ENCODE measurements around the gene BABAM2.

DNA sequence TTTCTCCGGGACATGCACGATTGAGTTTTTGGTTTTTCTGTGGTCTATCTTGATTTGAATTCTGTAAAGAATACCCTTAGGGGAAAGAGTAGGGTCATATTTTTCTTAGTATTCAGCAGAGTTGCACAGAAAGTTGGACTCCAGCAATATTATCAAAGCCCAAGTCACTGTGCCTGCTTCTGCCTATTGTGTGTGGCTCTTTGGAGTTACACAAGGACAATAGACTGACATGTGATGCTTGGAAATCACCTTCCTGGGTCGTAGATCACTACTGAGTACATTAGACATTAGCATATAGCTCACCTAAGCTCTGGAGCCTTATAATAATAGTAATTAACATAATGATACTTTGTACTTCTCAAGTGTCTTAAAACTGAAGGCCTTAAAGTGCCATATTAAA lies 263.3 kb downstream of the BABAM2 start:
- TF ChIP-seq MAFK (IDR thresholded peaks at IDR 0.05; ENCODE audit: low read depth, low read length) (no peak), POLR2A (IDR thresholded peaks at IDR 0.05; ENCODE audit: low read depth, low read length) (no peak), BHLHE40 (IDR thresholded peaks at IDR 0.05; ENCODE audit: low read depth, low read length) (no peak), NFE2L2 (IDR thresholded peaks at IDR 0.05; ENCODE audit: low read depth, low read length) (no peak), MAZ (IDR thresholded peaks at IDR 0.05; ENCODE audit: borderline replicate concordance, low read depth, low read length) (no peak)
- TF ChIP-seq, protein P1, sequence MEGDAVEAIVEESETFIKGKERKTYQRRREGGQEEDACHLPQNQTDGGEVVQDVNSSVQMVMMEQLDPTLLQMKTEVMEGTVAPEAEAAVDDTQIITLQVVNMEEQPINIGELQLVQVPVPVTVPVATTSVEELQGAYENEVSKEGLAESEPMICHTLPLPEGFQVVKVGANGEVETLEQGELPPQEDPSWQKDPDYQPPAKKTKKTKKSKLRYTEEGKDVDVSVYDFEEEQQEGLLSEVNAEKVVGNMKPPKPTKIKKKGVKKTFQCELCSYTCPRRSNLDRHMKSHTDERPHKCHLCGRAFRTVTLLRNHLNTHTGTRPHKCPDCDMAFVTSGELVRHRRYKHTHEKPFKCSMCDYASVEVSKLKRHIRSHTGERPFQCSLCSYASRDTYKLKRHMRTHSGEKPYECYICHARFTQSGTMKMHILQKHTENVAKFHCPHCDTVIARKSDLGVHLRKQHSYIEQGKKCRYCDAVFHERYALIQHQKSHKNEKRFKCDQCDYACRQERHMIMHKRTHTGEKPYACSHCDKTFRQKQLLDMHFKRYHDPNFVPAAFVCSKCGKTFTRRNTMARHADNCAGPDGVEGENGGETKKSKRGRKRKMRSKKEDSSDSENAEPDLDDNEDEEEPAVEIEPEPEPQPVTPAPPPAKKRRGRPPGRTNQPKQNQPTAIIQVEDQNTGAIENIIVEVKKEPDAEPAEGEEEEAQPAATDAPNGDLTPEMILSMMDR (conservative IDR thresholded peaks at IDR 0.05; ENCODE audit: low read depth, low read length): no peak
- TF ChIP-seq, protein P2, sequence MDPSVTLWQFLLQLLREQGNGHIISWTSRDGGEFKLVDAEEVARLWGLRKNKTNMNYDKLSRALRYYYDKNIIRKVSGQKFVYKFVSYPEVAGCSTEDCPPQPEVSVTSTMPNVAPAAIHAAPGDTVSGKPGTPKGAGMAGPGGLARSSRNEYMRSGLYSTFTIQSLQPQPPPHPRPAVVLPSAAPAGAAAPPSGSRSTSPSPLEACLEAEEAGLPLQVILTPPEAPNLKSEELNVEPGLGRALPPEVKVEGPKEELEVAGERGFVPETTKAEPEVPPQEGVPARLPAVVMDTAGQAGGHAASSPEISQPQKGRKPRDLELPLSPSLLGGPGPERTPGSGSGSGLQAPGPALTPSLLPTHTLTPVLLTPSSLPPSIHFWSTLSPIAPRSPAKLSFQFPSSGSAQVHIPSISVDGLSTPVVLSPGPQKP (IDR thresholded peaks at IDR 0.05; ENCODE audit: borderline replicate concordance, low read depth, low read length): no peak
